ENCODE data around the gene ELMO1.

The ELMO1 gene

GRCh38 chr7:37398403-37398802 is 50.3 kb downstream of the ELMO1 start:
- no peak for TF ChIP-seq CTCF (IDR thresholded peaks at IDR 0.05; ENCODE audit: insufficient read depth, missing control alignments)
- FAIRE-seq (no peak), DNase-seq (ENCODE audit: insufficient read length, low spot score) (no peak)

GRCh38 chr7:37395618-37396259 is 52.9 kb downstream of the ELMO1 start:
- FAIRE-seq = no peak

GRCh38 chr7:37394158-37394557 is 54.5 kb downstream of the ELMO1 start:
- DNase-seq (ENCODE audit: insufficient read length, low spot score) = no peak
- TF ChIP-seq CTCF (IDR thresholded peaks at IDR 0.05; ENCODE audit: insufficient read depth, missing control alignments) = no peak
- FAIRE-seq = no peak

More at GRCh38 chr7:37395618-37396259, 52.9 kb downstream of the ELMO1 start:
- no peak for TF ChIP-seq CTCF (IDR thresholded peaks at IDR 0.05; ENCODE audit: insufficient read depth, missing control alignments)
- peak; percentile 31 for DNase-seq (ENCODE audit: insufficient read length, low spot score)

DNA sequence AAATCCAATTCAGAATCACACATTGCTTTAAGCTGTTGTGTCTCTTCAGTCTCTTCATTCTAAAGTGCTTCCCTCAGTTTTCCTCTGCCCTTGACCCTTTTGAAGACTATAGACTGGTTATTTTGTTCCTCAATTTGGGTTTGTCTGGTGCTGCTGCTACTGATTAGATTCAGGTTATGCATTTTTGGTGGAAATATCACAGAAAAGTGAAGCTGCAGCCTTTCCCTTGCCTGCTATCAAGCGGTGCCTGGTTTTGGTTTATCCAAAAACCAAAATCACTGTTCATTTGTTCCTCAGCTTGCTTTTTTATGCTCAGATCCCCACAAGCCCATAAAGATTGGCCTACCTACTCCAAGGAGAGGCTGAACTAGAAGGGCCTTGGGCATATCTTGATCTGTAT is 55.2 kb downstream of the ELMO1 start:
- no peak for TF ChIP-seq CTCF (IDR thresholded peaks at IDR 0.05; ENCODE audit: insufficient read depth, missing control alignments)
- no peak for DNase-seq (ENCODE audit: insufficient read length, low spot score)
- FAIRE-seq = no peak

DNA sequence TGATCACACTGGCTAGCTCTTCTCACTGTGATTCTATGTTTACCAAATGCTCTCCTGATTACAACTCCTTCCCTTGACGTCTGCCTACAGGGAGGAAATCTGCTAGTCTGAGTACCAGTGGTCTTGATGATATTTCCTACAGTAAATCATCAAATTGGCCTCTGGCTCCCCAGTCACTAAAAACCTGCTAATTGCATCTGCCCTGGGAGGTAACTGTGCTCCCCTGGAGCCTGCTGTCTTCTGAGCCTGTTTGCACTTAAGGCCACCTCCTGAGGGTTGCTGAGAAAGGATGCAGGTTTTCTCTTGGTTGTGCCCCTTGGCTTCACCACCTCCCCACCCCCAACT is 56.0 kb downstream of the ELMO1 start:
- FAIRE-seq (no peak), DNase-seq (ENCODE audit: insufficient read length, low spot score) (no peak)
- no peak for TF ChIP-seq CTCF (IDR thresholded peaks at IDR 0.05; ENCODE audit: insufficient read depth, missing control alignments)

GRCh38 chr7:37391791-37392672 is 56.6 kb downstream of the ELMO1 start:
- TF ChIP-seq CTCF (IDR thresholded peaks at IDR 0.05; ENCODE audit: insufficient read depth, missing control alignments) = no peak
- FAIRE-seq (no peak), DNase-seq (ENCODE audit: insufficient read length, low spot score) (no peak)

DNA sequence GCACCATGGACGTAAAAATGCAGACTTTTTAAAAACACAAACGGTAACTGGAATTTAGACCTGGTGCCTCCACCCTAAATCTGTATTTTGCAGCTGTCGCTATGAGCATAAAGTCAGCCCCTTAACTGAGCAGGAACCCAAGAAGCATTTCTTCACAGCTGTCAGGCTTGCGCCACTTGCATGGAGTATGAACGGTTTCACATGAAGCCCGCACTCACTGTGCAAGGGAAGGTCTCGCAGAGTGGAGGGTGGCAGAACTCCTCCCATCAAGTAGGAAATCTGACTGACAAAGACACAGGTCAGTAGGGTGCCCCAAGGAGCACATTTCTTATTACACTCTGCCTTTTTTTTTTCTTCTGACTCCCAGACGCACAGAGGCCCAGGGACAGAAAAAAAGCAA is 58.5 kb downstream of the ELMO1 start:
- TF ChIP-seq CTCF (IDR thresholded peaks at IDR 0.05; ENCODE audit: insufficient read depth, missing control alignments) = no peak
- FAIRE-seq (no peak), DNase-seq (ENCODE audit: insufficient read length, low spot score) (no peak)
